ENCODE data around the gene LLCFC1.
"Not testable (repeated sequence)": the region's sequence is repeated elsewhere in the genome, so short reads cannot be mapped to it uniquely, and the experiment has no call there.

LLCFC1 gene

GRCh38 chr7:142978402-142978801, 39.1 kb downstream of the LLCFC1 start:
- not testable (repeated sequence) for H3K4me3 ChIP-seq (ENCODE audit: low read depth, low read length)

GRCh38 chr7:142983825-142984224, 44.5 kb downstream of the LLCFC1 start:
- no peak overlapping the region for H3K4me3 ChIP-seq (ENCODE audit: low read depth, low read length)

GRCh38 chr7:142984297-142984696, 45.0 kb downstream of the LLCFC1 start:
- H3K4me3 ChIP-seq (ENCODE audit: low read depth, low read length): no peak overlapping the region
